ENCODE data around the gene CSRNP3. TPM values are rescaled to one million over a fixed set of nuclear protein-coding genes. Genes with fewer than 3 reads are reported as not detected.
A peak's percentile ranks its signal among the peaks of the same experiment; 100 is the strongest.

CSRNP3 gene
- total RNA-seq, 1 donor = 2.6 TPM

GRCh38 chr2:165475277-165476004 is 5.9 kb downstream of the CSRNP3 start:
- no peak for TF ChIP-seq CTCF (IDR thresholded peaks at IDR 0.05; ENCODE audit: insufficient read depth, low read depth, low read length)
- DNase-seq (ENCODE audit: low read depth) = no peak
- no peak overlapping the region for H3K4me3 ChIP-seq (ENCODE audit: low read depth, low read length)

- TF ChIP-seq CTCF (IDR thresholded peaks at IDR 0.05; ENCODE audit: insufficient read depth, low read depth, low read length) = no peak
- DNase-seq (ENCODE audit: low read depth) = no peak
- H3K4me3 ChIP-seq (ENCODE audit: low read depth, low read length) = no peak overlapping the region
These were observed 10.4 kb downstream of the CSRNP3 start for GRCh38 chr2:165479856-165480255.

GRCh38 chr2:165494573-165494972 is 25.1 kb downstream of the CSRNP3 start:
- no peak overlapping the region for H3K4me3 ChIP-seq (ENCODE audit: low read depth, low read length)
- no peak for TF ChIP-seq CTCF (IDR thresholded peaks at IDR 0.05; ENCODE audit: insufficient read depth, low read depth, low read length)
- DNase-seq (ENCODE audit: low read depth) = no peak

- no peak overlapping the region for H3K4me3 ChIP-seq (ENCODE audit: low read depth, low read length)
- no peak for TF ChIP-seq CTCF (IDR thresholded peaks at IDR 0.05; ENCODE audit: insufficient read depth, low read depth, low read length)
- DNase-seq (ENCODE audit: low read depth) = no peak
These were observed 28.3 kb downstream of the CSRNP3 start for GRCh38 chr2:165497659-165498317.

GRCh38 chr2:165499131-165499530 is 29.6 kb downstream of the CSRNP3 start:
- no peak for TF ChIP-seq CTCF (IDR thresholded peaks at IDR 0.05; ENCODE audit: insufficient read depth, low read depth, low read length)
- H3K4me3 ChIP-seq (ENCODE audit: low read depth, low read length) = no peak overlapping the region
- DNase-seq (ENCODE audit: low read depth) = peak; percentile 41

- TF ChIP-seq CTCF (IDR thresholded peaks at IDR 0.05; ENCODE audit: insufficient read depth, low read depth, low read length) = no peak
- DNase-seq (ENCODE audit: low read depth) = no peak
- H3K4me3 ChIP-seq (ENCODE audit: low read depth, low read length) = no peak overlapping the region
These were observed 30.5 kb downstream of the CSRNP3 start for GRCh38 chr2:165500001-165500400.
